Type B pancreatic cell (in vitro differentiated cells): ENCODE data around the gene ZNF516. TPM values are rescaled to one million over a fixed set of nuclear protein-coding genes. Genes with fewer than 3 reads are reported as not detected.

Experiments
- DNase-seq: peaks from one replicate; pipeline ENCODE4 v3.0.0; 2021; ENCODE audit warnings: mixed read lengths; ENCODE audit not compliant: unreplicated experiment; ENCODE audit errors: extremely low spot score
- H3K27ac Mint-ChIP-seq: 2 replicates; pipeline ENCODE4 v1.8.0; 2021; ENCODE audit warnings: mild to moderate bottlenecking, mixed read lengths
- H3K27me3 Mint-ChIP-seq: 2 replicates; pipeline ENCODE4 v1.8.0; 2021; ENCODE audit warnings: mixed read lengths
- H3K36me3 Mint-ChIP-seq: 2 replicates; pipeline ENCODE4 v1.8.0; 2021; ENCODE audit warnings: mixed read lengths
- H3K4me1 Mint-ChIP-seq: one replicate; pipeline ENCODE4 v1.8.0; 2021; ENCODE audit warnings: mixed read lengths; ENCODE audit not compliant: unreplicated experiment
- H3K4me3 Mint-ChIP-seq: 2 replicates; pipeline ENCODE4 v1.8.0; 2021; ENCODE audit warnings: mild to moderate bottlenecking, mixed read lengths
- H3K9me3 Mint-ChIP-seq: 2 replicates; pipeline ENCODE4 v1.8.0; 2021; ENCODE audit warnings: mixed read lengths
- CTCF ChIP-seq: fragments of 200-600 bp; sonication (generic); conservative IDR thresholded peaks from 2 replicates; pipeline ENCODE4 v1.5.0; 2021; ENCODE audit warnings: antibody characterized with exemption, mild to moderate bottlenecking
- total RNA-seq: library from RNA; stranded (reverse); gene quantifications from 2 replicates; pipeline ENCODE4 v1.2.1, GENCODE V29; 2021; ENCODE audit warnings: low replicate concordance

ZNF516 gene
- total RNA-seq, 1 donor from 2014 or later: 71.2 TPM

- no peak for TF ChIP-seq CTCF
- H3K36me3 Mint-ChIP-seq: no peaks in the 10 kb centered on the region
- peaks cover 21% of the 10 kb centered on the region for H3K4me1 Mint-ChIP-seq
- H3K4me3 Mint-ChIP-seq: no peak overlapping the region
- no peak for DNase-seq
- no peaks in the 10 kb centered on the region for H3K9me3 Mint-ChIP-seq
- H3K27ac Mint-ChIP-seq: no peak overlapping the region
- H3K27me3 Mint-ChIP-seq: peaks cover 3% of the 10 kb centered on the region
These were observed 35.8 kb upstream of the ZNF516 start for GRCh38 chr18:76530846-76531245.

GRCh38 chr18:76530391-76530790 lies 35.3 kb upstream of the ZNF516 start:
- H3K4me1 Mint-ChIP-seq: peaks cover 24% of the 10 kb centered on the region
- no peak for TF ChIP-seq CTCF
- no peaks in the 10 kb centered on the region for H3K36me3 Mint-ChIP-seq
- no peak overlapping the region for H3K27ac Mint-ChIP-seq
- no peak for DNase-seq
- H3K9me3 Mint-ChIP-seq: no peaks in the 10 kb centered on the region
- peaks cover 3% of the 10 kb centered on the region for H3K27me3 Mint-ChIP-seq
- H3K4me3 Mint-ChIP-seq: no peak overlapping the region

GRCh38 chr18:76529433-76529811 lies 34.4 kb upstream of the ZNF516 start:
- Mint-ChIP-seq H3K9me3 (no peaks in the 10 kb centered on the region), H3K4me3 (peak overlapping the region; percentile 74), H3K36me3 (no peaks in the 10 kb centered on the region), H3K27ac (no peak overlapping the region), H3K27me3 (peaks cover 6% of the 10 kb centered on the region), H3K4me1 (peaks cover 29% of the 10 kb centered on the region)
- no peak for TF ChIP-seq CTCF
- DNase-seq: no peak

GRCh38 chr18:76528477-76529432 lies 33.7 kb upstream of the ZNF516 start:
- peaks cover 6% of the 10 kb centered on the region for H3K27me3 Mint-ChIP-seq
- peak; percentile 32 for TF ChIP-seq CTCF
- H3K4me1 Mint-ChIP-seq: peaks cover 30% of the 10 kb centered on the region
- no peaks in the 10 kb centered on the region for H3K9me3 Mint-ChIP-seq
- H3K36me3 Mint-ChIP-seq: no peaks in the 10 kb centered on the region
- H3K4me3 Mint-ChIP-seq: peak overlapping the region; percentile 74
- DNase-seq: no peak
- H3K27ac Mint-ChIP-seq: peak overlapping the region; percentile 12

GRCh38 chr18:76525911-76526310 lies 30.9 kb upstream of the ZNF516 start:
- H3K36me3 Mint-ChIP-seq: no peaks in the 10 kb centered on the region
- H3K4me1 Mint-ChIP-seq: peaks cover 42% of the 10 kb centered on the region
- H3K27me3 Mint-ChIP-seq: peaks cover 6% of the 10 kb centered on the region
- H3K9me3 Mint-ChIP-seq: no peaks in the 10 kb centered on the region
- H3K27ac Mint-ChIP-seq: no peak overlapping the region
- TF ChIP-seq CTCF: no peak
- DNase-seq: no peak
- H3K4me3 Mint-ChIP-seq: no peak overlapping the region
